ENCODE results near the gene RAI2.

RAI2 gene

DNA sequence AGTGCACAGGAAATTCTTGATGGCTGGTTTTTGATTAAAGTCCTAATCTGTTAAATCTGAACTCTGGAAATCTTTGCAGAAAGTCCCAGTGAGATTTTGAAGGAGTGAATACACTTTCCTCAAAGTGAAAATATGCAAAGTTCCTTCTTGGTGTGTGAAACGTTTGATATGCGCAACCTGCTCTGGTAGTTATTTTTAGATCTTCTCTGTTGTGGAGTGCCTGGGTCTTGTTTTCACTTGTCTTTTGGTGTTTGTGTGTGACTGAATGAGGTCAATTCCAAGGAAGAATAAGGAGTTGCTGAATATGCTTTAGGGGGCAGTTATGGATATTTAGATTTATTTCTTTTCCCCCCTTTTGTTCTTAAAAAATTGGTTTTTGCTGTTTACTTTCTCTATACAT, 82.1 kb downstream of the RAI2 start:
- DNase-seq = no peak

- DNase-seq = no peak
Measured at GRCh38 chrX:17774053-17774452, 87.0 kb downstream of the RAI2 start.

- DNase-seq = no peak
Measured at GRCh38 chrX:17773221-17773876, 87.7 kb downstream of the RAI2 start.

DNA sequence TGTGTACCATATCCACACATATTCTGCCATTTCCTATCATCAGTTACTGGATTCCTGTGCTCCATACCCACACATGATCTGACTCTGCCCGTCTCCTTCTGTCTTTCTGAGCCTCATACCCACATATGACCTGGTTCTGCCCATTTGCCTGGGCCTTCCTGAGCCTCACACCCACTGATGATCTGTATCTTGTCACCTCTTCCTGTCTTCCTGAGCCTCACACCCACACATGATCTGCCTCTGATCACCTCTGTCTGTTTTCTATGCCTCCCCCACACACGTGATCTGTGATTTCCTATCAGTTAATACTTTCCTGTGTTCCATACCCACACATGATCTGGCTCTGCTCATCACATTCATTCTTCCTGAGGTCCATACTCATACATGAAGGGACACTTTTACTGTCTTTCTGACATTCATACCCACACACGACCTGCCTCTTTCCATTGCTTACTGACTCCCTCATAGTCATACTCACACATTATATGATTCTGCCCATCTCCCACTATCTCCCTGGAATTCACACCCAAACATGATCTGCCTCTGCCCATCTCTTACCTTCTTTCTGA, 91.3 kb downstream of the RAI2 start:
- no peak for DNase-seq

- no peak for DNase-seq
Measured at GRCh38 chrX:17768997-17769396, 92.1 kb downstream of the RAI2 start.

DNA sequence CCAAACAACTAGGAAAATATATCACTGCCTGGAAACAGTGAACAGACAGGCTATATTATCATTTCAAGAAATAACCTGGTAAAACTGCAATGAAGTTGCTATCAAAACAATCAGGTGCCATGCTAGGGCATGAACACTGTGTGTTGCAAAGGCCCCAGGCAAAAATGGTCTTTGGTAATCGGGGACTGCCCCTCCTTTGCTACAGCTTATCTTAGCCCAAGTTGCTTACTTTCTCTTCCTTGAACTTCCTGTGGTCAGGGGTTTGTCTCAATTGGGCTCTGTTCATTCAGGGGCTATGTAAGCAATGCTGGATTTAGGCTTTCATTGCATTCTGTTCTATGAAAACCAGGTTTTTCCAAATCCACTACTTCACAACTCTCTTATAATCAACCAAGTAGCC, 93.4 kb downstream of the RAI2 start:
- no peak for DNase-seq

DNA sequence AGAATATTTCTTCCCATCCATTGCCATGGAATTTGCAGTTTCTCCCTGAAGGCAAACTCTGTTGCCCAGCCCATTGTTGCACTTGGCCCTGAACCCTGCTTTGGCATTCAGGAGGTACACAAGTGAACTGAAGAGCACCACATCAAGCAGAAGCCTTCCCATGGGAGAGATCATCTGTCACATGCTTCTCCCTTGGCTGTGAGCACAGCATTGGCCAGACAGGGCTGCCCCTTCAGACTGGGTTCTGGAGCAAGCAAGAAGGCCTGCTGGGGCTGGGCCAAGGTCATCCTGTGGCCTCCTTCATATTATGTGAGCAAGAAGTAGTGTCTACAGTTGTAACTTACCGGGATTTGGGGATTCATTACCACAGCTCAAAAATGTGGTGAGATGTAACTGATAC, 101.1 kb downstream of the RAI2 start:
- DNase-seq = no peak

GRCh38 chrX:17758382-17758781, 102.7 kb downstream of the RAI2 start:
- no peak for DNase-seq

DNA sequence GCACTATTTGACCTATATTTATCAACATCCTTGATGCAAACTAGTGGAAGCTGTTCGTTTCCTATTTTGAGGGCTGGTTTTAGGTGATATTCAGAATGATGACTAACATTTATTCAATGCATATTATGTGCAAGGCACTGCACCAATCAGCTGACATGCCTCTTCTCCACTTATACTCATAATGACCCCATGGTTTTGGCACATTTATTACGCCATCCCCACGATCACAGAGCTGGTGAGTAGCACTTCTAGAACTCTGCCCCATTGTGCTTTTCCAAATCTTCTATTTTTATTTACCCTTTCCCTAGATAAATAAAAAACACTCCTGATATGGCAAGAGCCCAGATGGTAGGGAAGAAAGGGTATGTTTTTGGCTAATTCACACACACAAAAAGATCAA, 110.7 kb downstream of the RAI2 start:
- DNase-seq = no peak

Measured in 8988T (cell line).